Adrenal gland (tissue), 12 donors: ENCODE measurements around the gene STAT6. TPM values are rescaled to one million over a fixed set of nuclear protein-coding genes. Genes with fewer than 3 reads are reported as not detected.

ENCODE experiments used
- DNase-seq, 7 donors: peaks; one replicate each; pipeline ENCODE4 v3.0.0-alpha.2; 2019 to 2020
- H3K27ac ChIP-seq, 5 donors: fragments of 200-600 bp; sonication (generic) in 4 of 5; 1 replicate in 3 of 5; 2 replicates in 2 of 5; pipeline versions ENCODE4 v1.5.1 to v1.8.0; 2016 to 2020; ENCODE audit warnings: mild to moderate bottlenecking in 1 of 5
- H3K27me3 ChIP-seq: fragments of 200-600 bp; 2 replicates; pipeline ENCODE4 v1.8.0; 2021
- H3K36me3 ChIP-seq, 2 donors: fragments of 200-600 bp; replicated peaks in 1 of 2; 1 replicate in 1 of 2; 2 replicates in 1 of 2; pipeline versions ENCODE4 v1.5.1 to v1.8.0; 2018 to 2022
- H3K4me1 ChIP-seq, 2 donors: fragments of 200-600 bp; replicated peaks in 1 of 2; 1 replicate in 1 of 2; 2 replicates in 1 of 2; pipeline versions ENCODE4 v1.5.1 to v1.8.0; 2018 to 2021
- H3K4me3 ChIP-seq, 4 donors: fragments of 200-600 bp; sonication (generic) in 3 of 4; one replicate each; pipeline ENCODE4 v1.5.1; 2016 to 2018
- H3K9me3 ChIP-seq, 3 donors: fragments of 200-600 bp; sonication (generic) in 1 of 3; replicated peaks in 1 of 3; 1 replicate in 2 of 3; 2 replicates in 1 of 3; pipeline versions ENCODE4 v1.5.1 to v1.8.0; 2016 to 2021
- POLR2A ChIP-seq, 2 donors: fragments of 450-650 bp; IDR thresholded peaks; one replicate each; pipeline ENCODE4 v1.6.1; 2017; ENCODE audit warnings: antibody characterized with exemption in 2 of 2, mild to moderate bottlenecking in 2 of 2, moderate library complexity in 1 of 2
- WGBS, 4 donors: extraction: QIAGEN DNeasy Blood & Tissue Kit in 2 of 4; methylation state at CpG; one replicate each; pipeline versions ENCODE4 v1.1.5 to v1.1.7; 2013 to 2017; 5-methylcytosine and 5-hydroxymethylcytosine counted together
- intact Hi-C, 2 donors: fragments of 100-400 bp; cut with DNase I; formaldehyde crosslinking; loops; one replicate each; pipeline versions ENCODE4 v1.14.1 to v1.15.0; 2022 to 2023
- polyA plus RNA-seq, 3 donors: library from polyadenylated mRNA; stranded (reverse); fragments of 200-250 nt in 2 of 3; fragments of 350-450 nt in 1 of 3; fragmentation: Illumina TruSeq in 1 of 3; extraction: RNeasy Lipid Tissue Mini Kit (QIAGEN cat#74804) in 1 of 3; gene quantifications; one replicate each; pipeline ENCODE4 v1.2.3, GENCODE V29; 2013 to 2014
- total RNA-seq, 9 donors: library from RNA; depleted of rRNA in 4 of 9; stranded (reverse); fragments of >200 nt in 4 of 9; fragments of 120-200 nt in 1 of 9; fragmentation: NEBNext Ultra II Directional in 1 of 9; extraction: Animal tissue kit (Norgen Biotek cat#: 25700) in 1 of 9; gene quantifications; one replicate each; pipeline versions ENCODE4 v1.1.0 to v1.2.4, GENCODE V29; 2013 to 2023
- TF ChIP-seq, protein P1 (sequence below), 6 experiments: fragments of 450-650 bp in 4 of 6; fragments of 200-600 bp in 2 of 6; sonication (generic) in 1 of 6; IDR thresholded peaks; 1 replicate in 5 of 6; 2 replicates in 1 of 6; pipeline versions ENCODE4 v1.5.1 to v1.8.0; 2016 to 2021; ENCODE audit warnings: antibody characterized with exemption in 6 of 6, mild to moderate bottlenecking in 2 of 6, moderate library complexity in 1 of 6
- donor health status: healthy with polysubstance abuse.
- donor health status: Bipolar disorder and iron deficiency.
- donor health status: DM: yes; HTN: yes; CAD: no.
- donor health status: DM: no; HTN: no; CAD: no.
- donor health status: DM: no; HTN: no; CAD: no.
- donor health status: DM: yes; HTN: yes; CAD: no.

STAT6 gene
- total and polyA plus RNA-seq, 12 donors, result 71.9 to 321 (median 155) TPM

DNA sequence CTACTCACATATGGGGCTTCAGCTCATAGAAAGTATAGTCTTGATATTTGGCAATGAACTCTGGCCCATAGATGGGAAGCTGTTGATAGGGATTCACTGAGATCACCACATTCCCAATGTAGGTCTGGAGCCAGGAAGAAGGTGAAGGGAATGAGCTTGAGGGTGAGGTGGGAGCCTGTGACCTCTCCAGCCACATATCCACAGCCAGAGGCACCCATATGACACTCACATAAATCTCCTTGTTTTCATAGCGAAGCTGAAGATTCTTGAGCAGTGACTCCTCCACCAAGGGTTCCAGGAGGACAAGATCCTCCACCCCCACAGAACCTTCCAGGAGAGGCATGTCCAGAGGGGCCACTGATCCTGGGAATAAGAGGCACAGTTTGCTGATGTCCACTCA, 63.2 kb downstream of the STAT6 start:
- H3K4me1 ChIP-seq, result no peaks in the 10 kb centered on the region
- intact Hi-C loops, result no loop called here

DNA sequence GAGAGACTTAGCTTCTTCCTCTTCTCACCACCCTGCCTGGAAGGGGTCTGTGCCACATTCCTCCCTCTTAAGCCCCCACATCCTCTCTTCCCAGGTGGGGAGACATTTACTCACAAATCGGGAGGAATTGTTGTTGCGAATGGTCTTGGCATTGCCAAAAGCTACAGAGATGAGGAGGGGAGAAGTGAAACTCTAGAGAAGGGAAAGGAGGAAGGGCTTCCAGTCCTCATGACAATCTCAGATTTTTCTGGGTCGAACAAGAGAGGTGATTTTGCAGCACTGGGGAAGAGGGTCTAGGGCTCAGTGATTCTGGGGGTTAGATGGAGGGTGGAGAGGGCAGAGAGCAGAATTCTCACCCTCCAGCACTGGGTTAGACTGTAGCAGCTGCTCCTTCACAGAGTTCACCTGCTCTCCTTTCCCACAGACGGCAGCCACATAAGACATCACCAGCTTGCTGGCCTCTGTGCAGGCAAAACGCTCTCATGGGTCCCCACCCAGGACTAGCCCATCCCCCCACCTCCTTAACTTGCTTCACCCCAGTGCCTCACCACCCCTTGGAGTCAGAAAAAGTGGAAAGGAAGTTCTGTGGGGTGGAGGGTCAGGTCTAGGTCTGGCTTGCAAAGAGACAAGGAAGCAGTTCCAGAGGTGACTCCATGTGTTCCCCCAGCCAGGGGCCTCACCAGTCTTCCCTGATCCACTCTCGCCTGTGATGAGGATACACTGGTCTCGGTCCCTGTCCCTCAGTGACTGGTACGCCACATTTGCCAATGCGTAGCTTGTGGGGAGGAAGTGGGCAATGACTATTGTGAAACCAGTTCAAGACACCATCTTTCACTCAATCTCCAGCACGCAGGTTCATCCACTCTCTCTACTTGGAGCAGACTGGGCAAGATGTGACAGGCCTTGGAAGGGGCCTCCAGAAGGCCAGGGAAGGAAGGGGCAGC, 63.9 kb downstream of the STAT6 start:
- Histone ChIP-seq H3K4me3 (no peak overlapping the region), H3K9me3 (no peaks in the 10 kb centered on the region), H3K27me3 (no peaks in the 10 kb centered on the region), H3K4me1 (no peaks in the 10 kb centered on the region), H3K36me3 (no peaks in the 10 kb centered on the region), H3K27ac (peak overlapping the region in 2 of 5 donors; percentile 5 to 76)
- no peak for TF ChIP-seq POLR2A (IDR thresholded peaks at IDR 0.05)
- TF ChIP-seq, protein P1, sequence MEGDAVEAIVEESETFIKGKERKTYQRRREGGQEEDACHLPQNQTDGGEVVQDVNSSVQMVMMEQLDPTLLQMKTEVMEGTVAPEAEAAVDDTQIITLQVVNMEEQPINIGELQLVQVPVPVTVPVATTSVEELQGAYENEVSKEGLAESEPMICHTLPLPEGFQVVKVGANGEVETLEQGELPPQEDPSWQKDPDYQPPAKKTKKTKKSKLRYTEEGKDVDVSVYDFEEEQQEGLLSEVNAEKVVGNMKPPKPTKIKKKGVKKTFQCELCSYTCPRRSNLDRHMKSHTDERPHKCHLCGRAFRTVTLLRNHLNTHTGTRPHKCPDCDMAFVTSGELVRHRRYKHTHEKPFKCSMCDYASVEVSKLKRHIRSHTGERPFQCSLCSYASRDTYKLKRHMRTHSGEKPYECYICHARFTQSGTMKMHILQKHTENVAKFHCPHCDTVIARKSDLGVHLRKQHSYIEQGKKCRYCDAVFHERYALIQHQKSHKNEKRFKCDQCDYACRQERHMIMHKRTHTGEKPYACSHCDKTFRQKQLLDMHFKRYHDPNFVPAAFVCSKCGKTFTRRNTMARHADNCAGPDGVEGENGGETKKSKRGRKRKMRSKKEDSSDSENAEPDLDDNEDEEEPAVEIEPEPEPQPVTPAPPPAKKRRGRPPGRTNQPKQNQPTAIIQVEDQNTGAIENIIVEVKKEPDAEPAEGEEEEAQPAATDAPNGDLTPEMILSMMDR (IDR thresholded peaks at IDR 0.05), result no peak
- 67 to 71% (median 69%) methylated on average over 10 of the region's 10 CpGs for WGBS, 4 donors
- DNase-seq, result peak in 1 of 7 donors; percentile 45
- intact Hi-C loops, result no loop called here

More for the DNA sequence above, 63.2 kb downstream of the STAT6 start:
- Histone ChIP-seq H3K36me3 (no peaks in the 10 kb centered on the region), H3K27me3 (no peaks in the 10 kb centered on the region), H3K9me3 (no peaks in the 10 kb centered on the region), H3K27ac (no peak overlapping the region), H3K4me3 (no peak overlapping the region)
- peak in 1 of 7 donors; percentile 2 for DNase-seq
- TF ChIP-seq, protein P1 (IDR thresholded peaks at IDR 0.05), result no peak
- no peak for TF ChIP-seq POLR2A (IDR thresholded peaks at IDR 0.05)
- WGBS, 4 donors, result 75 to 82% (median 81%) methylated on average over 1 of the region's 1 CpG

GRCh38 chr12:57046086-57046791, 64.9 kb downstream of the STAT6 start:
- H3K27me3 ChIP-seq, result no peaks in the 10 kb centered on the region
- peak overlapping the region in 2 of 5 donors; percentile 5 to 76 for H3K27ac ChIP-seq
- intact Hi-C loops, result no loop called here
- TF ChIP-seq, protein P1 (IDR thresholded peaks at IDR 0.05), result no peak
- TF ChIP-seq POLR2A (IDR thresholded peaks at IDR 0.05), result no peak
- H3K4me1 ChIP-seq, result no peaks in the 10 kb centered on the region
- 70 to 74% (median 72%) methylated on average over 6 of the region's 6 CpGs for WGBS, 4 donors
- no peak overlapping the region for H3K4me3 ChIP-seq
- no peaks in the 10 kb centered on the region for H3K9me3 ChIP-seq
- H3K36me3 ChIP-seq, result no peaks in the 10 kb centered on the region
- no peak for DNase-seq

Other genes starting within 250 kb of the STAT6 start
- gene SDR9C7, start 177.0 kb downstream of the STAT6 start, total RNA-seq, result under 1 TPM in 1 of 9 donors, not detected in 8; 0.06 TPM
- gene SDR9C7, start 177.0 kb downstream of the STAT6 start, polyA plus RNA-seq, result not detected
- under 1 TPM in 8 of 9 donors, not detected in 1; 0.32 to 0.72 (median 0.49) TPM for gene RDH16, start 153.8 kb downstream of the STAT6 start, total RNA-seq
- 1 to 10 TPM in 1 of 3 donors, under 1 TPM in 2; 0.05 to 1.1 (median 0.61) TPM for gene RDH16, start 153.8 kb downstream of the STAT6 start, polyA plus RNA-seq
- gene ZBTB39, start 104.8 kb downstream of the STAT6 start, total RNA-seq, result 1 to 10 TPM; 3.2 to 6.0 (median 4.3) TPM
- 1 to 10 TPM; 1.4 to 2.7 (median 1.5) TPM for gene ZBTB39, start 104.8 kb downstream of the STAT6 start, polyA plus RNA-seq
- gene TAC3, start 94.8 kb downstream of the STAT6 start, total RNA-seq, result under 1 TPM in 2 of 9 donors, not detected in 7; 0.39 to 0.46 TPM
- gene TAC3, start 94.8 kb downstream of the STAT6 start, polyA plus RNA-seq, result 1 to 10 TPM in 1 of 3 donors, not detected in 2; 1.1 TPM
- gene MYO1A, start 61.2 kb downstream of the STAT6 start, total RNA-seq, result 1 to 10 TPM in 3 of 9 donors, under 1 TPM in 5, not detected in 1; under 0.01 to 1.6 (median 0.43) TPM
- under 1 TPM; 0.46 to 0.88 (median 0.64) TPM for gene MYO1A, start 61.2 kb downstream of the STAT6 start, polyA plus RNA-seq
- 10 to 100 TPM in 4 of 9 donors, 1 to 10 TPM in 5; 5.8 to 16.4 (median 10.0) TPM for gene NEMP1, start 32.6 kb downstream of the STAT6 start, total RNA-seq
- gene NEMP1, start 32.6 kb downstream of the STAT6 start, polyA plus RNA-seq, result 1 to 10 TPM; 2.7 to 5.7 (median 3.1) TPM
- 10 to 100 TPM; 11.4 to 36.0 (median 18.1) TPM for gene NAB2, start 22.2 kb downstream of the STAT6 start, total RNA-seq
- 10 to 100 TPM in 2 of 3 donors, 1 to 10 TPM in 1; 9.4 to 64.6 (median 56.9) TPM for gene NAB2, start 22.2 kb downstream of the STAT6 start, polyA plus RNA-seq
- 100 to 1,000 TPM in 8 of 9 donors, 10 to 100 TPM in 1; 18.4 to 307 (median 159) TPM for gene LRP1, start 17.1 kb upstream of the STAT6 start, total RNA-seq
- 10 to 100 TPM; 21.2 to 81.0 (median 59.2) TPM for gene LRP1, start 17.1 kb upstream of the STAT6 start, polyA plus RNA-seq
- not detected for gene LRP1-AS, start 36.3 kb upstream of the STAT6 start, total RNA-seq
- not detected for gene LRP1-AS, start 36.3 kb upstream of the STAT6 start, polyA plus RNA-seq
- 1 to 10 TPM in 1 of 9 donors, under 1 TPM in 5, not detected in 3; 0.06 to 3.7 (median 0.36) TPM for gene NXPH4, start 105.4 kb upstream of the STAT6 start, total RNA-seq
- gene NXPH4, start 105.4 kb upstream of the STAT6 start, polyA plus RNA-seq, result 1 to 10 TPM in 2 of 3 donors, under 1 TPM in 1; 0.62 to 1.7 (median 1.2) TPM
- 10 to 100 TPM; 50.5 to 94.7 (median 70.9) TPM for gene SHMT2, start 118.3 kb upstream of the STAT6 start, total RNA-seq
- gene SHMT2, start 118.3 kb upstream of the STAT6 start, polyA plus RNA-seq, result 10 to 100 TPM; 25.2 to 43.0 (median 29.0) TPM
- gene STAC3, start 139.8 kb upstream of the STAT6 start, total RNA-seq, result 1 to 10 TPM in 8 of 9 donors, under 1 TPM in 1; 0.30 to 4.1 (median 2.4) TPM
- gene STAC3, start 139.8 kb upstream of the STAT6 start, polyA plus RNA-seq, result 10 to 100 TPM in 1 of 3 donors, 1 to 10 TPM in 2; 2.0 to 10.5 (median 4.5) TPM